Stimulated activated CD4-positive, alpha-beta T cell treated with anti-CD3 and anti-CD28 coated beads, Interleukin-12 subunit alpha, Interleukin-12 subunit beta, amount 100 ng/mL, for 24 hours (primary cell): ENCODE measurements around the gene CPVL.

Source experiments
- DNase-seq, 2 experiments: peaks; one replicate each; pipeline ENCODE4 v3.0.0-alpha.2; 2020; ENCODE audit warnings: low read depth in 2 of 2

The CPVL gene

GRCh38 chr7:29156907-29157452, 10.6 kb upstream of the CPVL start:
- DNase-seq, result no peak

- DNase-seq, result no peak
These were observed 7.7 kb upstream of the CPVL start for GRCh38 chr7:29154076-29154475.

GRCh38 chr7:29150856-29151255, 4.5 kb upstream of the CPVL start:
- DNase-seq, result no peak

- DNase-seq, result no peak
These were observed 2.7 kb upstream of the CPVL start for GRCh38 chr7:29149036-29149435.

- DNase-seq, result no peak
These were observed 1.5 kb upstream of the CPVL start for GRCh38 chr7:29147821-29148220.

- no peak for DNase-seq
These were observed 712 bp upstream of the CPVL start for GRCh38 chr7:29146888-29147609.

GRCh38 chr7:29145553-29146056, 732 bp downstream of the CPVL start:
- DNase-seq, result no peak

- DNase-seq, result no peak
These were observed 2.6 kb downstream of the CPVL start for GRCh38 chr7:29143751-29144150.

GRCh38 chr7:29142021-29142727, 4.2 kb downstream of the CPVL start:
- DNase-seq, result no peak

- no peak for DNase-seq
These were observed 5.4 kb downstream of the CPVL start for GRCh38 chr7:29140873-29141468.

- no peak for DNase-seq
These were observed 6.5 kb downstream of the CPVL start for GRCh38 chr7:29139796-29140195.

GRCh38 chr7:29139191-29139590, 7.1 kb downstream of the CPVL start:
- no peak for DNase-seq

GRCh38 chr7:29138588-29138987, 7.7 kb downstream of the CPVL start:
- no peak for DNase-seq

- no peak for DNase-seq
These were observed 10.5 kb downstream of the CPVL start for GRCh38 chr7:29135846-29136245.

GRCh38 chr7:29132980-29133379, 13.4 kb downstream of the CPVL start:
- no peak for DNase-seq

GRCh38 chr7:29131678-29132077, 14.7 kb downstream of the CPVL start:
- no peak for DNase-seq

GRCh38 chr7:29130096-29130495, 16.2 kb downstream of the CPVL start:
- DNase-seq, result no peak

- no peak for DNase-seq
These were observed 18.8 kb downstream of the CPVL start for GRCh38 chr7:29127527-29127926.

GRCh38 chr7:29126804-29127203, 19.5 kb downstream of the CPVL start:
- DNase-seq, result no peak

GRCh38 chr7:29123626-29124190, 22.6 kb downstream of the CPVL start:
- no peak for DNase-seq

- no peak for DNase-seq
These were observed 23.6 kb downstream of the CPVL start for GRCh38 chr7:29122759-29123158.

- DNase-seq, result no peak
These were observed 24.3 kb downstream of the CPVL start for GRCh38 chr7:29122081-29122480.
